H1 (cell line): ENCODE results near the gene BCL2. TPM values are rescaled to one million over a fixed set of nuclear protein-coding genes. Genes with fewer than 3 reads are reported as not detected.

ENCODE experiments used
- CTCF ChIA-PET: fragments of 300-600 bp; sonication (Branson Sonifier 250); formaldehyde crosslinking; loops from one replicate; lab custom pipeline; 2021; ENCODE audit not compliant: partially characterized antibody; lab: Charles Lee
- POLR2A ChIA-PET: fragments of 300-600 bp; sonication (Branson Sonifier 250); formaldehyde crosslinking; loops from one replicate; lab custom pipeline; 2021; ENCODE audit warnings: inconsistent platforms; ENCODE audit not compliant: partially characterized antibody; lab: Charles Lee
- DNase-seq, 2 experiments: peaks; one replicate each; pipeline versions ENCODE4 v3.0.0 to v3.0.0-alpha.2; 2010 to 2022; ENCODE audit warnings: low spot score in 2 of 2, low read depth in 1 of 2, mixed read lengths in 1 of 2
- FAIRE-seq: peaks from 2 replicates; lab custom pipeline; 2011; peaks lifted over from hg19 to GRCh38; lab: Jason Lieb, UNC
- H2AFZ ChIP-seq: 2 replicates; pipeline ENCODE4 v1.8.1; 2012; ENCODE audit warnings: low read length, inconsistent platforms
- H2AK5ac ChIP-seq: 2 replicates; pipeline ENCODE4 v1.6.1; 2013; ENCODE audit warnings: low read depth, low read length
- H2BK120ac ChIP-seq: replicated peaks from 2 replicates; pipeline ENCODE3; 2013; ENCODE audit warnings: low read depth, low read length, inconsistent platforms
- H2BK12ac ChIP-seq: 2 replicates; pipeline ENCODE4 v1.6.1; 2013; ENCODE audit warnings: low read depth, low read length
- H2BK15ac ChIP-seq: 2 replicates; pipeline ENCODE4 v1.6.1; 2013; ENCODE audit warnings: low read length
- H2BK20ac ChIP-seq: 2 replicates; pipeline ENCODE4 v1.6.1; 2013; ENCODE audit warnings: low read length
- H2BK5ac ChIP-seq: 2 replicates; pipeline ENCODE4 v1.6.1; 2013; ENCODE audit warnings: low read depth, low read length
- H3K14ac ChIP-seq: 2 replicates; pipeline ENCODE4 v1.6.1; 2013; ENCODE audit warnings: inconsistent platforms; ENCODE audit not compliant: insufficient read length
- H3K18ac ChIP-seq: 2 replicates; pipeline ENCODE4 v1.6.1; 2013; ENCODE audit warnings: low read length; ENCODE audit errors: extremely low read depth
- H3K23ac ChIP-seq: 2 replicates; pipeline ENCODE4 v1.6.1; 2013; ENCODE audit warnings: inconsistent platforms; ENCODE audit not compliant: insufficient read length
- H3K23me2 ChIP-seq: 2 replicates; pipeline ENCODE4 v1.6.1; 2013; ENCODE audit warnings: low read depth, low read length
- H3K27ac ChIP-seq: 2 replicates; pipeline ENCODE4 v1.6.1; 2011; ENCODE audit warnings: low read depth, low read length, inconsistent platforms
- H3K27me3 ChIP-seq, 4 experiments: replicated peaks in 1 of 4; 1 replicate in 1 of 4; 2 replicates in 3 of 4; pipeline versions ENCODE4 v1.6.1 to v1.8.1; 2011 to 2013; ENCODE audit warnings: low read length in 3 of 4, mild to moderate bottlenecking in 3 of 4, inconsistent platforms in 2 of 4, mixed read lengths in 2 of 4, moderate library complexity in 1 of 4; ENCODE audit not compliant: control insufficient read depth in 3 of 4, insufficient read depth in 3 of 4; ENCODE audit errors: extremely low read depth in 1 of 4
- H3K36me3 ChIP-seq, 4 experiments: 2 replicates each; pipeline versions ENCODE4 v1.6.1 to v1.8.1; 2011 to 2013; ENCODE audit warnings: mild to moderate bottlenecking in 4 of 4, low read length in 3 of 4, moderate library complexity in 2 of 4, control low read depth in 1 of 4, inconsistent platforms in 1 of 4; ENCODE audit not compliant: insufficient read depth in 4 of 4, control insufficient read depth in 2 of 4
- H3K4ac ChIP-seq: replicated peaks from 2 replicates; pipeline ENCODE3; 2013; ENCODE audit warnings: low read length, low read depth, mixed read lengths, inconsistent platforms; ENCODE audit not compliant: insufficient read length
- H3K4me1 ChIP-seq, 4 experiments: replicated peaks in 1 of 4; 1 replicate in 1 of 4; 2 replicates in 3 of 4; pipeline versions ENCODE4 v1.6.1 to v1.8.1; 2011 to 2013; ENCODE audit warnings: low read length in 3 of 4, inconsistent platforms in 2 of 4, mixed read lengths in 1 of 4; ENCODE audit not compliant: insufficient read depth in 4 of 4, control insufficient read depth in 3 of 4
- H3K4me2 ChIP-seq, 2 experiments: 2 replicates each; pipeline versions ENCODE4 v1.6.1 to v1.8.1; 2011 to 2013; ENCODE audit warnings: low read depth in 2 of 2, low read length in 2 of 2, control low read depth in 1 of 2, inconsistent platforms in 1 of 2, mild to moderate bottlenecking in 1 of 2; ENCODE audit not compliant: insufficient read depth in 1 of 2
- H3K4me3 ChIP-seq, 4 experiments: fragments of 200-600, 300-600 bp in 1 of 4; sonication (generic), shearing (Covaris generic), sonication (Bioruptor Twin) in 1 of 4; 2 replicates each; pipeline versions ENCODE4 v1.5.1 to v1.8.1; 2011 to 2016; ENCODE audit warnings: low read length in 4 of 4, low read depth in 3 of 4, control low read depth in 2 of 4, inconsistent platforms in 2 of 4, mild to moderate bottlenecking in 2 of 4, mixed read lengths in 1 of 4, moderate library complexity in 1 of 4; ENCODE audit not compliant: insufficient read depth in 2 of 4; ENCODE audit errors: extremely low read depth in 1 of 4
- H3K56ac ChIP-seq: replicated peaks from 2 replicates; pipeline ENCODE3; 2013; ENCODE audit warnings: low read depth, mild to moderate bottlenecking, mixed read lengths, low read length, inconsistent platforms; ENCODE audit not compliant: insufficient read length
- H3K79me1 ChIP-seq: 2 replicates; pipeline ENCODE4 v1.6.1; 2013; ENCODE audit warnings: low read depth, low read length, control low read depth
- H3K79me2 ChIP-seq, 2 experiments: 2 replicates each; pipeline versions ENCODE4 v1.6.1 to v1.8.1; 2012 to 2013; ENCODE audit warnings: low read length in 2 of 2, mild to moderate bottlenecking in 2 of 2, inconsistent platforms in 1 of 2; ENCODE audit not compliant: insufficient read depth in 2 of 2, control insufficient read depth in 1 of 2
- H3K9ac ChIP-seq, 4 experiments: replicated peaks in 1 of 4; 1 replicate in 1 of 4; 2 replicates in 3 of 4; pipeline versions ENCODE4 v1.6.1 to v1.8.1; 2011 to 2013; ENCODE audit warnings: low read depth in 3 of 4, low read length in 3 of 4, control low read depth in 2 of 4, mild to moderate bottlenecking in 2 of 4, moderate library complexity in 2 of 4, inconsistent platforms in 1 of 4; ENCODE audit errors: extremely low read depth in 1 of 4
- H3K9me3 ChIP-seq, 2 experiments: 2 replicates each; pipeline versions ENCODE4 v1.6.1 to v1.8.1; 2012 to 2013; ENCODE audit warnings: mild to moderate bottlenecking in 2 of 2, moderate library complexity in 2 of 2, control low read depth in 1 of 2, inconsistent platforms in 1 of 2, low read depth in 1 of 2, low read length in 1 of 2, mixed read lengths in 1 of 2; ENCODE audit not compliant: insufficient read depth in 2 of 2
- H4K20me1 ChIP-seq, 2 experiments: replicated peaks in 1 of 2; 2 replicates each; pipeline versions ENCODE3 to v1.8.1; 2011 to 2013; ENCODE audit warnings: inconsistent platforms in 2 of 2, low read length in 2 of 2, mild to moderate bottlenecking in 1 of 2; ENCODE audit not compliant: insufficient read depth in 2 of 2, control insufficient read depth in 1 of 2
- H4K5ac ChIP-seq: 2 replicates; pipeline ENCODE4 v1.6.1; 2013; ENCODE audit warnings: low read length, low read depth, mixed read lengths, inconsistent platforms; ENCODE audit not compliant: insufficient read length
- H4K8ac ChIP-seq: 2 replicates; pipeline ENCODE4 v1.8.0; 2013; ENCODE audit warnings: mild to moderate bottlenecking, moderate library complexity, low read length, inconsistent platforms; ENCODE audit not compliant: insufficient read depth; ENCODE audit errors: extremely low read depth
- H4K91ac ChIP-seq: replicated peaks from 2 replicates; pipeline ENCODE3; 2013; ENCODE audit warnings: low read length, mixed read lengths, inconsistent platforms; ENCODE audit not compliant: insufficient read length
- ASH2L ChIP-seq: fragments of 200-600, 300-600 bp; sonication (generic); IDR thresholded peaks from one replicate; pipeline ENCODE4 v1.7.1; 2017; ENCODE audit warnings: low read length
- ATF3 ChIP-seq: IDR thresholded peaks from 2 replicates; pipeline ENCODE4 v1.6.1; 2011; ENCODE audit warnings: low read depth, mild to moderate bottlenecking, low read length; ENCODE audit not compliant: insufficient read depth
- CBX8 ChIP-seq: fragments of 300-800, 300-1000 bp; sonication (generic); IDR thresholded peaks from 2 replicates; pipeline ENCODE4 v1.7.1; 2016; ENCODE audit warnings: low read depth, low read length, borderline replicate concordance
- CREB1 ChIP-seq: IDR thresholded peaks from 2 replicates; pipeline ENCODE4 v1.6.1; 2012; ENCODE audit warnings: inconsistent platforms
- E2F6 ChIP-seq: IDR thresholded peaks from 2 replicates; pipeline ENCODE4 v1.6.1; 2012; ENCODE audit warnings: inconsistent platforms
- FOSL1 ChIP-seq: IDR thresholded peaks from 2 replicates; pipeline ENCODE4 v1.6.1; 2011; ENCODE audit warnings: mild to moderate bottlenecking, low read depth, low read length, moderate library complexity; ENCODE audit not compliant: insufficient read depth
- POU5F1 ChIP-seq: IDR thresholded peaks from 2 replicates; pipeline ENCODE4 v1.6.1; 2011; ENCODE audit warnings: low read depth, mild to moderate bottlenecking, low read length, moderate library complexity
- RAD21 ChIP-seq, 2 experiments: IDR thresholded peaks in 1 of 2; conservative IDR thresholded peaks in 1 of 2; 2 replicates each; pipeline ENCODE4 v1.6.1; 2011; ENCODE audit warnings: low read depth in 2 of 2, low read length in 2 of 2, improper control_type of control experiment in 1 of 2, inconsistent platforms in 1 of 2, mild to moderate bottlenecking in 1 of 2, moderate library complexity in 1 of 2
- SP2 ChIP-seq: IDR thresholded peaks from 2 replicates; pipeline ENCODE4 v1.6.1; 2012; ENCODE audit warnings: mild to moderate bottlenecking, low read length, inconsistent platforms
- SUZ12 ChIP-seq: fragments of 200-600 bp; sonication (generic); IDR thresholded peaks from 2 replicates; pipeline ENCODE4 v1.6.1; 2012; ENCODE audit warnings: mild to moderate bottlenecking, inconsistent platforms, low read length, moderate library complexity, mixed read lengths
- ZNF274 ChIP-seq: IDR thresholded peaks from 2 replicates; pipeline ENCODE4 v1.7.0; 2012; ENCODE audit warnings: low read length, borderline replicate concordance; ENCODE audit errors: extremely low read depth
- WGBS, 2 experiments: shearing (Covaris generic) in 1 of 2; methylation state at CpG; one replicate each; pipeline versions ENCODE4 v1.1.6 to v1.1.7; 2013 to 2015; ENCODE audit warnings: low lambda C conversion rate in 2 of 2, mixed read lengths in 2 of 2, inconsistent platforms in 1 of 2, low coverage in 1 of 2, missing lambda C conversion rate in 1 of 2; ENCODE audit not compliant: insufficient replicate concordance in 2 of 2, insufficient coverage in 1 of 2, insufficient read length in 1 of 2; ENCODE audit errors: extremely low coverage in 1 of 2, missing lambda C conversion rate in 1 of 2; 5-methylcytosine and 5-hydroxymethylcytosine counted together
- polyA plus RNA-seq, 7 experiments: library from polyadenylated mRNA; depleted of rRNA in 3 of 7; stranded (reverse) in 5 of 7; unstranded in 2 of 7; fragments of >200 nt in 5 of 7; fragments of 200-250 nt in 2 of 7; gene quantifications; 1 replicate in 5 of 7; 2 replicates in 1 of 7; 4 replicates in 1 of 7; pipeline versions ENCODE4 v1.2.1 to v1.2.3, GENCODE V29; 2011 to 2013; ENCODE audit warnings: missing spikeins in 2 of 7, mixed read lengths in 2 of 7
- total RNA-seq: library from RNA; stranded (reverse); fragmentation: NEBNext Ultra II Directional; extraction: Animal tissue kit (Norgen Biotek cat#: 25700); gene quantifications from 2 replicates; pipeline ENCODE4 v1.2.1, GENCODE V29; 2021
- TF ChIP-seq, protein P1 (sequence below): IDR thresholded peaks from 2 replicates; pipeline ENCODE4 v1.6.1; 2012; ENCODE audit warnings: inconsistent platforms

The BCL2 gene
- total and polyA plus RNA-seq, 2 of the 8 experiments (the other 6 are each of a cell fraction or from before 2014, with no cell fraction given) = 0.59 to 4.5 TPM

DNA sequence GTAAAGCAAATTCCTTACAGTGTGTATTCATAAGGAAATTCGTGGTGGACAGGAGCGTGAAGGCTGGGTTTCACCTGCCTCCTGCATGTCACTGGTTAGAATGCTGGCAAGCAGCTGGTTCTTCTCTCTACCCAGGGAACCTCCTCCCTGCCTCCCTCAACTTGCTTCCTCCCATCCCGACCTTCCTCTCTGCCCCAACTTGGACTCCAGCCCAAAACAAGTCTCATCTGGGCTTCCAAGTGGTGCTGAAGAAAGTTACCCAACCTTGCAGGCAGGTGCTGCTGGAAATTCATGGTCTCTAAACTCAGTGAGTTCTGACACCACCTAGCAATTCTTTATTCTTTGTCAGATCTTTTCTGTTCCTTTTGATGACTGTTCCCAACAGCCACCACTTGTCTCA lies 184.5 kb downstream of the BCL2 start:
- Histone ChIP-seq H3K9me3 (no peaks in the 10 kb centered on the region), H3K79me1 (no peaks in the 10 kb centered on the region), H3K56ac (no peak overlapping the region), H2BK20ac (no peak overlapping the region), H2BK15ac (0 out of 2 replicates have a peak overlapping the region, but pooled peaks have one; percentile 61), H3K27me3 (no peaks in the 10 kb centered on the region), H3K79me2 (no peaks in the 10 kb centered on the region), H3K23ac (no peak overlapping the region), H3K4me3 (no peak overlapping the region), H2BK12ac (no peak overlapping the region), H3K4me2 (no peak overlapping the region), H4K5ac (no peak overlapping the region), H3K4ac (no peak overlapping the region), H4K20me1 (no peaks in the 10 kb centered on the region), H4K91ac (no peak overlapping the region), H3K14ac (no peak overlapping the region), H2BK5ac (no peak overlapping the region), H3K9ac (no peak overlapping the region), H3K36me3 (no peaks in the 10 kb centered on the region), H3K4me1 (peaks cover 3 to 17% (median 6%) of the 10 kb centered on the region in 4 experiments), H2BK120ac (no peak overlapping the region), H3K23me2 (no peaks in the 10 kb centered on the region; the same call in 1 of the 2 replicates), H2AK5ac (no peak overlapping the region), H3K18ac (no peak overlapping the region), H2AFZ (no peak overlapping the region), H3K27ac (no peak overlapping the region), H4K8ac (no peak overlapping the region)
- DNase-seq (no peak), FAIRE-seq (no peak)
- 88% methylated on average over 3 of the region's 3 CpGs; no CpG with 5 or more reads in 1 of the 2 experiments for WGBS, 2 experiments
- POLR2A ChIA-PET = no interaction called here
- TF ChIP-seq POU5F1 (no peak), RAD21 (IDR thresholded peaks at IDR 0.05 in 1 of 2, conservative IDR thresholded peaks at IDR 0.05 in 1 of 2; ENCODE audit: low read depth in 2 of 2, low read length in 2 of 2) (no peak), CBX8 (no peak), CREB1 (no peak), ZNF274 (no peak), E2F6 (no peak), ASH2L (no peak), SP2 (no peak), ATF3 (no peak), FOSL1 (no peak), SUZ12 (no peak)
- TF ChIP-seq, protein P1, sequence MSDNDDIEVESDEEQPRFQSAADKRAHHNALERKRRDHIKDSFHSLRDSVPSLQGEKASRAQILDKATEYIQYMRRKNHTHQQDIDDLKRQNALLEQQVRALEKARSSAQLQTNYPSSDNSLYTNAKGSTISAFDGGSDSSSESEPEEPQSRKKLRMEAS = no peak
- CTCF ChIA-PET = interaction anchor here (0.6 to 2.5 kb wide), 7 partner anchors 14 to 191 kb away, joined by 3 to 10 read pairs (median 6); no protein-coding TSS in a partner anchor
